Activated CD8-positive, alpha-beta T cell treated with anti-CD3 and anti-CD28 coated beads for 36 hours (primary cell): Measurements from ENCODE around the gene TMEM169. TPM values are rescaled to one million over a fixed set of nuclear protein-coding genes. Genes with fewer than 3 reads are reported as not detected.
A peak's percentile ranks its signal among the peaks of the same experiment; 100 is the strongest.

Experiments used
- ATAC-seq: fragments of 200-7000 bp; cut with Tn5 transposase; one replicate; pipeline ENCODE4 v1.10.0; 2021; ENCODE audit warnings: mild to moderate bottlenecking, moderate library complexity
- CTCF ChIA-PET: fragments of 350-600 bp; sonication (Branson Sonifier 250); formaldehyde crosslinking; loops from one replicate; lab custom pipeline; 2021; ENCODE audit warnings: antibody characterized with exemption; lab: Charles Lee
- POLR2A ChIA-PET: fragments of 350-600 bp; sonication (Branson Sonifier 250); formaldehyde crosslinking; loops from one replicate; lab custom pipeline; 2021; ENCODE audit warnings: antibody characterized with exemption; lab: Charles Lee
- DNase-seq: peaks from one replicate; pipeline ENCODE4 v3.0.0-alpha.2; 2020
- H3K27ac Mint-ChIP-seq: one replicate; pipeline ENCODE4 v1.8.0; 2021; ENCODE audit warnings: mild to moderate bottlenecking, mixed read lengths
- H3K27me3 Mint-ChIP-seq: one replicate; pipeline ENCODE4 v1.8.0; 2021; ENCODE audit warnings: mixed read lengths
- H3K36me3 Mint-ChIP-seq: one replicate; pipeline ENCODE4 v1.8.0; 2021; ENCODE audit warnings: low read depth, mixed read lengths
- H3K4me1 Mint-ChIP-seq: one replicate; pipeline ENCODE4 v1.8.0; 2021; ENCODE audit warnings: low read depth, mixed read lengths
- H3K4me3 Mint-ChIP-seq: one replicate; pipeline ENCODE4 v1.8.0; 2021; ENCODE audit warnings: mild to moderate bottlenecking, moderate library complexity, mixed read lengths
- H3K9me3 Mint-ChIP-seq: one replicate; pipeline ENCODE4 v1.8.0; 2021; ENCODE audit warnings: mixed read lengths
- intact Hi-C: fragments of 100-400 bp; cut with micrococcal nuclease; formaldehyde crosslinking; loops from one replicate; pipeline ENCODE4 v1.10.0; 2022
- total RNA-seq, 2 experiments: library from RNA; stranded (reverse); gene quantifications; one replicate each; pipeline ENCODE4 v1.2.3, GENCODE V29; 2021
- TF ChIP-seq, protein P1 (sequence below): fragments of 200-600 bp; IDR thresholded peaks from one replicate; pipeline ENCODE4 v1.8.0; 2022; ENCODE audit warnings: antibody characterized with exemption, mild to moderate bottlenecking

Gene TMEM169
- total RNA-seq, 2 experiments from 2014 or later, result 0.76 to 0.83 TPM

- Mint-ChIP-seq H3K4me1 (peaks cover 8% of the 10 kb centered on the region), H3K4me3 (no peak overlapping the region)
- CTCF ChIA-PET, result interaction anchor here (0.9 to 2.3 kb wide), 2 partner anchors 9 to 16 kb away, joined by 3 to 10 read pairs; no protein-coding TSS in a partner anchor
Observed at GRCh38 chr2:216049452-216049851, 32.3 kb upstream of the TMEM169 start.

DNA sequence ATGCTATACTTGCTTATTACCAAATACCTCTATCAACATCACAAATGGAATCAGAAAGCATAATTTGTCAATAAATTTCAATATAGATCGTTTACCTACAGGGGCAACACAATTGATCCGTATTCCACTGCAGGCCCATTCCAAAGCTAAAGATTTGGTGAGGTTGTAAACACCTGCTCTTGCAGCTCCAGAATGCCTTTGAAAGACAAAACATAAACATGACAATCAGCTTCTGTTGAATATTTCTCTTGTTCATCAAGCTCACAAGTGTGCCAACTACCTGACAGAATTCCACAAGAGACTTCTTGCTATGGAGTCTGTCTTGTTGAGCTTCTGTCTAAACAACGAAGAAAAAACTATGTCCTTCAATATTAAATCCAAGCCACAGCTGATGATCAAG lies 30.4 kb upstream of the TMEM169 start:
- TF ChIP-seq, protein P1, sequence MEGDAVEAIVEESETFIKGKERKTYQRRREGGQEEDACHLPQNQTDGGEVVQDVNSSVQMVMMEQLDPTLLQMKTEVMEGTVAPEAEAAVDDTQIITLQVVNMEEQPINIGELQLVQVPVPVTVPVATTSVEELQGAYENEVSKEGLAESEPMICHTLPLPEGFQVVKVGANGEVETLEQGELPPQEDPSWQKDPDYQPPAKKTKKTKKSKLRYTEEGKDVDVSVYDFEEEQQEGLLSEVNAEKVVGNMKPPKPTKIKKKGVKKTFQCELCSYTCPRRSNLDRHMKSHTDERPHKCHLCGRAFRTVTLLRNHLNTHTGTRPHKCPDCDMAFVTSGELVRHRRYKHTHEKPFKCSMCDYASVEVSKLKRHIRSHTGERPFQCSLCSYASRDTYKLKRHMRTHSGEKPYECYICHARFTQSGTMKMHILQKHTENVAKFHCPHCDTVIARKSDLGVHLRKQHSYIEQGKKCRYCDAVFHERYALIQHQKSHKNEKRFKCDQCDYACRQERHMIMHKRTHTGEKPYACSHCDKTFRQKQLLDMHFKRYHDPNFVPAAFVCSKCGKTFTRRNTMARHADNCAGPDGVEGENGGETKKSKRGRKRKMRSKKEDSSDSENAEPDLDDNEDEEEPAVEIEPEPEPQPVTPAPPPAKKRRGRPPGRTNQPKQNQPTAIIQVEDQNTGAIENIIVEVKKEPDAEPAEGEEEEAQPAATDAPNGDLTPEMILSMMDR, result no peak
- ATAC-seq, result no peak
- Mint-ChIP-seq H3K27ac (no peak overlapping the region), H3K4me1 (peaks cover 2% of the 10 kb centered on the region), H3K4me3 (no peak overlapping the region), H3K36me3 (peaks cover 5% of the 10 kb centered on the region), H3K27me3 (no peaks in the 10 kb centered on the region), H3K9me3 (no peaks in the 10 kb centered on the region)
- POLR2A ChIA-PET, result no interaction called here
- intact Hi-C loops, result no loop called here
- CTCF ChIA-PET, result interaction anchor here (0.9 to 1.4 kb wide), 3 partner anchors 7 to 28 kb away, joined by 3 to 5 read pairs (median 4); no protein-coding TSS in a partner anchor
- no peak for DNase-seq

More at GRCh38 chr2:216049452-216049851, 32.3 kb upstream of the TMEM169 start:
- Mint-ChIP-seq H3K9me3 (no peaks in the 10 kb centered on the region), H3K36me3 (peaks cover 5% of the 10 kb centered on the region), H3K27ac (no peak overlapping the region), H3K27me3 (no peaks in the 10 kb centered on the region)
- POLR2A ChIA-PET, result interaction anchor here (0.6 kb wide), 1 partner anchor 44 kb away, joined by 3 read pairs; no protein-coding TSS in a partner anchor
- intact Hi-C loops, result no loop called here
- no peak for ATAC-seq
- no peak for DNase-seq
- TF ChIP-seq, protein P1, result no peak

DNA sequence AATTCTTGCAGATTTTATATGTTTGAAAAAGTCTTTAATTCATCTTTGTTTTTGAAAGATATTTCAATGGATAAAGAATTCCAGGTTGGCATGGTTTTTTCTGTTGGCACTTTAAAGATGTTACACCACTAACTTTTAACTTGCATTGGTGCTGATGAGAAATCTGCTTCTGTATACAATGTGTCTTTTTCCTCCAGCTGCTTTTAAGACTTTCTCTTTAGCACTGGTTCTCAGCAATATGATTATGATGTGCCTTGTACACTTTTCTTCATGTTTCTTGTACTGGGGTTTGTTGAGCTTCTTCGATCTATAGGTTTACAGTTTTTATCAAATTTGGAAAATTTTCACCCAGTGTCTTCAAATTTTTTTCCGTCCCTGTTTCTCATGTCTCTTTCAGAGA lies 29.3 kb upstream of the TMEM169 start:
- ChIA-PET CTCF (no interaction called here), POLR2A (no interaction called here)
- Mint-ChIP-seq H3K4me1 (peaks cover 10% of the 10 kb centered on the region), H3K27me3 (no peaks in the 10 kb centered on the region), H3K4me3 (no peak overlapping the region), H3K9me3 (no peaks in the 10 kb centered on the region), H3K27ac (no peak overlapping the region), H3K36me3 (peaks cover 5% of the 10 kb centered on the region)
- ATAC-seq (no peak), DNase-seq (no peak)
- TF ChIP-seq, protein P1, result no peak
- intact Hi-C loops, result no loop called here

DNA sequence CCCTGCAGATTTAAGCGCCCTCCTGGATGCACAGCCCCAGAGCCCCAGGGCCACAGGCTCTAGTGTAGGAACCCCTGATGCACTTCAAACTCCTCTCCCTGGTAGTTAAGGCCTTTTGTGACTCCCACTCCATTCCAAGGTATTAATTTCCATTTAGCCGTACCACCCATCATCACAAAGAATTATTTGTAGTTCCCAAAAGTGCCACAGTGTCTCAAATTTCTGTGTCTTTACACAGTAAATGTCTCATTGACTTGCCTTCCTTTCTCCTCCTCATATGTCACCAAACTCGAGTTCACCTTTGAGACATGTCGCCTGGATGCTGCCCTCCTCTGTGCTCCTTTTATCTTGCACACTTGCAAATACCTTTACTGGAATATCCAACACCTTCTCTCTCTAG lies 26.0 kb upstream of the TMEM169 start:
- peaks cover 33% of the 10 kb centered on the region for H3K4me1 Mint-ChIP-seq
- peaks cover 5% of the 10 kb centered on the region for H3K9me3 Mint-ChIP-seq
- intact Hi-C loops, result no loop called here
- H3K36me3 Mint-ChIP-seq, result peaks cover 15% of the 10 kb centered on the region
- H3K4me3 Mint-ChIP-seq, result no peak overlapping the region
- ChIA-PET CTCF (no interaction called here), POLR2A (no interaction called here)
- ATAC-seq, result no peak
- TF ChIP-seq, protein P1, result no peak
- no peak overlapping the region for H3K27ac Mint-ChIP-seq
- H3K27me3 Mint-ChIP-seq, result no peaks in the 10 kb centered on the region
- DNase-seq, result no peak

DNA sequence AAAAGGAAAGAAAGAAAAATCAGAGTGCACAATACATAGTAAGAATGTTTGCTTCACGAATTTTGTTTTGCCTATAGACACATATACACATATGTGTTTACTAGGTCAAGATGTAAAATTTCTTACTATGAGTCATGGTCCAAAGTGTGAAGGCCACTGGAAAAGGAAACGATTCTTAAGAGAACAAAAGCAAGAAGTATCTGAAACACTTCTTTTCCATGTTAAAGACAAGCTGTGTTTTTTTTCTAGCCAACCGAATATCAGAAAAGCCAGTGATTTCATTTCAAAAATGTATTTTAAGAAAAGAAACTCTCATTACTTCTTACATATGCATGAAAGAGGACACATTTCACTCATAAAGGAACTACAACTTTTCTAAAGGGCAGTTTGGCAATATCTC lies 25.0 kb upstream of the TMEM169 start:
- POLR2A ChIA-PET, result no interaction called here
- CTCF ChIA-PET, result interaction anchor here (1.0 kb wide), 1 partner anchor 78 kb away, joined by 3 read pairs; no protein-coding TSS in a partner anchor
- intact Hi-C loops, result no loop called here

More for the DNA sequence above, 25.0 kb upstream of the TMEM169 start:
- DNase-seq (no peak), ATAC-seq (no peak)
- Mint-ChIP-seq H3K36me3 (peaks cover 12% of the 10 kb centered on the region), H3K27ac (peak overlapping the region; percentile 87), H3K4me3 (no peak overlapping the region), H3K27me3 (no peaks in the 10 kb centered on the region), H3K9me3 (peaks cover 5% of the 10 kb centered on the region), H3K4me1 (peaks cover 33% of the 10 kb centered on the region)
- TF ChIP-seq, protein P1, result no peak
